H1 (cell line): ENCODE data around the gene ACAP1. TPM values are rescaled to one million over a fixed set of nuclear protein-coding genes. Genes with fewer than 3 reads are reported as not detected.

ENCODE experiments used
- CTCF ChIA-PET: fragments of 300-600 bp; sonication (Branson Sonifier 250); formaldehyde crosslinking; loops from one replicate; lab custom pipeline; 2021; ENCODE audit not compliant: partially characterized antibody; lab: Charles Lee
- POLR2A ChIA-PET: fragments of 300-600 bp; sonication (Branson Sonifier 250); formaldehyde crosslinking; loops from one replicate; lab custom pipeline; 2021; ENCODE audit warnings: inconsistent platforms; ENCODE audit not compliant: partially characterized antibody; lab: Charles Lee
- DNase-seq, 2 experiments: peaks; one replicate each; pipeline versions ENCODE4 v3.0.0 to v3.0.0-alpha.2; 2010 to 2022; ENCODE audit warnings: low spot score in 2 of 2, low read depth in 1 of 2, mixed read lengths in 1 of 2
- FAIRE-seq: peaks from 2 replicates; lab custom pipeline; 2011; peaks lifted over from hg19 to GRCh38; lab: Jason Lieb, UNC
- H2AFZ ChIP-seq: 2 replicates; pipeline ENCODE4 v1.8.1; 2012; ENCODE audit warnings: low read length, inconsistent platforms
- H2AK5ac ChIP-seq: 2 replicates; pipeline ENCODE4 v1.6.1; 2013; ENCODE audit warnings: low read depth, low read length
- H2BK120ac ChIP-seq: replicated peaks from 2 replicates; pipeline ENCODE3; 2013; ENCODE audit warnings: low read depth, low read length, inconsistent platforms
- H2BK12ac ChIP-seq: 2 replicates; pipeline ENCODE4 v1.6.1; 2013; ENCODE audit warnings: low read depth, low read length
- H2BK15ac ChIP-seq: 2 replicates; pipeline ENCODE4 v1.6.1; 2013; ENCODE audit warnings: low read length
- H2BK20ac ChIP-seq: 2 replicates; pipeline ENCODE4 v1.6.1; 2013; ENCODE audit warnings: low read length
- H2BK5ac ChIP-seq: 2 replicates; pipeline ENCODE4 v1.6.1; 2013; ENCODE audit warnings: low read depth, low read length
- H3K14ac ChIP-seq: 2 replicates; pipeline ENCODE4 v1.6.1; 2013; ENCODE audit warnings: inconsistent platforms; ENCODE audit not compliant: insufficient read length
- H3K18ac ChIP-seq: 2 replicates; pipeline ENCODE4 v1.6.1; 2013; ENCODE audit warnings: low read length; ENCODE audit errors: extremely low read depth
- H3K23ac ChIP-seq: 2 replicates; pipeline ENCODE4 v1.6.1; 2013; ENCODE audit warnings: inconsistent platforms; ENCODE audit not compliant: insufficient read length
- H3K23me2 ChIP-seq: 2 replicates; pipeline ENCODE4 v1.6.1; 2013; ENCODE audit warnings: low read depth, low read length
- H3K27ac ChIP-seq: 2 replicates; pipeline ENCODE4 v1.6.1; 2011; ENCODE audit warnings: low read depth, low read length, inconsistent platforms
- H3K27me3 ChIP-seq, 4 experiments: replicated peaks in 1 of 4; 1 replicate in 1 of 4; 2 replicates in 3 of 4; pipeline versions ENCODE4 v1.6.1 to v1.8.1; 2011 to 2013; ENCODE audit warnings: low read length in 3 of 4, mild to moderate bottlenecking in 3 of 4, inconsistent platforms in 2 of 4, mixed read lengths in 2 of 4, moderate library complexity in 1 of 4; ENCODE audit not compliant: control insufficient read depth in 3 of 4, insufficient read depth in 3 of 4; ENCODE audit errors: extremely low read depth in 1 of 4
- H3K36me3 ChIP-seq, 4 experiments: 2 replicates each; pipeline versions ENCODE4 v1.6.1 to v1.8.1; 2011 to 2013; ENCODE audit warnings: mild to moderate bottlenecking in 4 of 4, low read length in 3 of 4, moderate library complexity in 2 of 4, control low read depth in 1 of 4, inconsistent platforms in 1 of 4; ENCODE audit not compliant: insufficient read depth in 4 of 4, control insufficient read depth in 2 of 4
- H3K4ac ChIP-seq: replicated peaks from 2 replicates; pipeline ENCODE3; 2013; ENCODE audit warnings: low read length, low read depth, mixed read lengths, inconsistent platforms; ENCODE audit not compliant: insufficient read length
- H3K4me1 ChIP-seq, 4 experiments: replicated peaks in 1 of 4; 1 replicate in 1 of 4; 2 replicates in 3 of 4; pipeline versions ENCODE4 v1.6.1 to v1.8.1; 2011 to 2013; ENCODE audit warnings: low read length in 3 of 4, inconsistent platforms in 2 of 4, mixed read lengths in 1 of 4; ENCODE audit not compliant: insufficient read depth in 4 of 4, control insufficient read depth in 3 of 4
- H3K4me2 ChIP-seq, 2 experiments: 2 replicates each; pipeline versions ENCODE4 v1.6.1 to v1.8.1; 2011 to 2013; ENCODE audit warnings: low read depth in 2 of 2, low read length in 2 of 2, control low read depth in 1 of 2, inconsistent platforms in 1 of 2, mild to moderate bottlenecking in 1 of 2; ENCODE audit not compliant: insufficient read depth in 1 of 2
- H3K4me3 ChIP-seq, 4 experiments: fragments of 200-600, 300-600 bp in 1 of 4; sonication (generic), shearing (Covaris generic), sonication (Bioruptor Twin) in 1 of 4; 2 replicates each; pipeline versions ENCODE4 v1.5.1 to v1.8.1; 2011 to 2016; ENCODE audit warnings: low read length in 4 of 4, low read depth in 3 of 4, control low read depth in 2 of 4, inconsistent platforms in 2 of 4, mild to moderate bottlenecking in 2 of 4, mixed read lengths in 1 of 4, moderate library complexity in 1 of 4; ENCODE audit not compliant: insufficient read depth in 2 of 4; ENCODE audit errors: extremely low read depth in 1 of 4
- H3K56ac ChIP-seq: replicated peaks from 2 replicates; pipeline ENCODE3; 2013; ENCODE audit warnings: low read depth, mild to moderate bottlenecking, mixed read lengths, low read length, inconsistent platforms; ENCODE audit not compliant: insufficient read length
- H3K79me1 ChIP-seq: 2 replicates; pipeline ENCODE4 v1.6.1; 2013; ENCODE audit warnings: low read depth, low read length, control low read depth
- H3K79me2 ChIP-seq, 2 experiments: 2 replicates each; pipeline versions ENCODE4 v1.6.1 to v1.8.1; 2012 to 2013; ENCODE audit warnings: low read length in 2 of 2, mild to moderate bottlenecking in 2 of 2, inconsistent platforms in 1 of 2; ENCODE audit not compliant: insufficient read depth in 2 of 2, control insufficient read depth in 1 of 2
- H3K9ac ChIP-seq, 4 experiments: replicated peaks in 1 of 4; 1 replicate in 1 of 4; 2 replicates in 3 of 4; pipeline versions ENCODE4 v1.6.1 to v1.8.1; 2011 to 2013; ENCODE audit warnings: low read depth in 3 of 4, low read length in 3 of 4, control low read depth in 2 of 4, mild to moderate bottlenecking in 2 of 4, moderate library complexity in 2 of 4, inconsistent platforms in 1 of 4; ENCODE audit errors: extremely low read depth in 1 of 4
- H3K9me3 ChIP-seq, 2 experiments: 2 replicates each; pipeline versions ENCODE4 v1.6.1 to v1.8.1; 2012 to 2013; ENCODE audit warnings: mild to moderate bottlenecking in 2 of 2, moderate library complexity in 2 of 2, control low read depth in 1 of 2, inconsistent platforms in 1 of 2, low read depth in 1 of 2, low read length in 1 of 2, mixed read lengths in 1 of 2; ENCODE audit not compliant: insufficient read depth in 2 of 2
- H4K20me1 ChIP-seq, 2 experiments: replicated peaks in 1 of 2; 2 replicates each; pipeline versions ENCODE3 to v1.8.1; 2011 to 2013; ENCODE audit warnings: inconsistent platforms in 2 of 2, low read length in 2 of 2, mild to moderate bottlenecking in 1 of 2; ENCODE audit not compliant: insufficient read depth in 2 of 2, control insufficient read depth in 1 of 2
- H4K5ac ChIP-seq: 2 replicates; pipeline ENCODE4 v1.6.1; 2013; ENCODE audit warnings: low read length, low read depth, mixed read lengths, inconsistent platforms; ENCODE audit not compliant: insufficient read length
- H4K8ac ChIP-seq: 2 replicates; pipeline ENCODE4 v1.8.0; 2013; ENCODE audit warnings: mild to moderate bottlenecking, moderate library complexity, low read length, inconsistent platforms; ENCODE audit not compliant: insufficient read depth; ENCODE audit errors: extremely low read depth
- H4K91ac ChIP-seq: replicated peaks from 2 replicates; pipeline ENCODE3; 2013; ENCODE audit warnings: low read length, mixed read lengths, inconsistent platforms; ENCODE audit not compliant: insufficient read length
- BCL11A ChIP-seq, 2 experiments: IDR thresholded peaks; one replicate each; pipeline ENCODE4 v1.6.1; 2011; ENCODE audit warnings: low read depth in 2 of 2, low read length in 2 of 2, mild to moderate bottlenecking in 2 of 2
- CREB1 ChIP-seq: IDR thresholded peaks from 2 replicates; pipeline ENCODE4 v1.6.1; 2012; ENCODE audit warnings: inconsistent platforms
- EGR1 ChIP-seq: IDR thresholded peaks from 2 replicates; pipeline ENCODE4 v1.6.1; 2011; ENCODE audit warnings: low read depth, low read length, borderline replicate concordance
- KDM1A ChIP-seq: fragments of 200-600, 300-600 bp; sonication (generic); IDR thresholded peaks from 2 replicates; pipeline ENCODE4 v1.7.1; 2016; ENCODE audit warnings: mild to moderate bottlenecking, low read length, borderline replicate concordance
- MAFK ChIP-seq: IDR thresholded peaks from 2 replicates; pipeline ENCODE4 v1.6.1; 2012; ENCODE audit warnings: low read depth, mild to moderate bottlenecking, improper control_type of control experiment, low read length
- PHF8 ChIP-seq: fragments of 200-600 bp; sonication (generic); conservative IDR thresholded peaks from 2 replicates; pipeline ENCODE4 v1.7.1; 2012; ENCODE audit warnings: low read depth, mild to moderate bottlenecking, inconsistent platforms, low read length, moderate library complexity
- POLR2A ChIP-seq, 2 experiments: IDR thresholded peaks; 1 replicate in 1 of 2; 2 replicates in 1 of 2; pipeline ENCODE4 v1.6.1; 2011; ENCODE audit warnings: low read depth in 2 of 2, low read length in 2 of 2, mild to moderate bottlenecking in 2 of 2; ENCODE audit errors: control extremely low read depth in 1 of 2
- RNF2 ChIP-seq: fragments of 200-900, 300-1000 bp; sonication (generic); IDR thresholded peaks from 2 replicates; pipeline ENCODE4 v1.7.1; 2016; ENCODE audit warnings: borderline replicate concordance, low read depth, mild to moderate bottlenecking, antibody characterized with exemption, low read length; ENCODE audit not compliant: poor library complexity, severe bottlenecking; ENCODE audit errors: missing control alignments
- SIN3A ChIP-seq, 2 experiments: IDR thresholded peaks in 1 of 2; conservative IDR thresholded peaks in 1 of 2; 2 replicates each; pipeline ENCODE4 v1.6.1; 2011 to 2012; ENCODE audit warnings: low read length in 2 of 2, improper control_type of control experiment in 1 of 2, low read depth in 1 of 2, mild to moderate bottlenecking in 1 of 2
- SIRT6 ChIP-seq: IDR thresholded peaks from one replicate; pipeline ENCODE4 v1.7.1; 2012; ENCODE audit warnings: low read length, inconsistent platforms
- SIX5 ChIP-seq: IDR thresholded peaks from 2 replicates; pipeline ENCODE4 v1.6.1; 2011; ENCODE audit warnings: mild to moderate bottlenecking, low read depth, low read length
- TCF12 ChIP-seq: IDR thresholded peaks from 2 replicates; pipeline ENCODE4 v1.6.1; 2011; ENCODE audit warnings: low read depth, mild to moderate bottlenecking, low read length
- TEAD4 ChIP-seq: IDR thresholded peaks from 2 replicates; pipeline ENCODE4 v1.6.1; 2012; ENCODE audit warnings: low read depth, low read length, inconsistent platforms, mixed read lengths
- WGBS, 2 experiments: shearing (Covaris generic) in 1 of 2; methylation state at CpG; one replicate each; pipeline versions ENCODE4 v1.1.6 to v1.1.7; 2013 to 2015; ENCODE audit warnings: low lambda C conversion rate in 2 of 2, mixed read lengths in 2 of 2, inconsistent platforms in 1 of 2, low coverage in 1 of 2, missing lambda C conversion rate in 1 of 2; ENCODE audit not compliant: insufficient replicate concordance in 2 of 2, insufficient coverage in 1 of 2, insufficient read length in 1 of 2; ENCODE audit errors: extremely low coverage in 1 of 2, missing lambda C conversion rate in 1 of 2; 5-methylcytosine and 5-hydroxymethylcytosine counted together
- polyA plus RNA-seq, 7 experiments: library from polyadenylated mRNA; depleted of rRNA in 3 of 7; stranded (reverse) in 5 of 7; unstranded in 2 of 7; fragments of >200 nt in 5 of 7; fragments of 200-250 nt in 2 of 7; gene quantifications; 1 replicate in 5 of 7; 2 replicates in 1 of 7; 4 replicates in 1 of 7; pipeline versions ENCODE4 v1.2.1 to v1.2.3, GENCODE V29; 2011 to 2013; ENCODE audit warnings: missing spikeins in 2 of 7, mixed read lengths in 2 of 7
- total RNA-seq: library from RNA; stranded (reverse); fragmentation: NEBNext Ultra II Directional; extraction: Animal tissue kit (Norgen Biotek cat#: 25700); gene quantifications from 2 replicates; pipeline ENCODE4 v1.2.1, GENCODE V29; 2021

The ACAP1 gene
- total and polyA plus RNA-seq, 2 of the 8 experiments (the other 6 are each of a cell fraction or from before 2014, with no cell fraction given), result 11.9 to 45.1 TPM

DNA sequence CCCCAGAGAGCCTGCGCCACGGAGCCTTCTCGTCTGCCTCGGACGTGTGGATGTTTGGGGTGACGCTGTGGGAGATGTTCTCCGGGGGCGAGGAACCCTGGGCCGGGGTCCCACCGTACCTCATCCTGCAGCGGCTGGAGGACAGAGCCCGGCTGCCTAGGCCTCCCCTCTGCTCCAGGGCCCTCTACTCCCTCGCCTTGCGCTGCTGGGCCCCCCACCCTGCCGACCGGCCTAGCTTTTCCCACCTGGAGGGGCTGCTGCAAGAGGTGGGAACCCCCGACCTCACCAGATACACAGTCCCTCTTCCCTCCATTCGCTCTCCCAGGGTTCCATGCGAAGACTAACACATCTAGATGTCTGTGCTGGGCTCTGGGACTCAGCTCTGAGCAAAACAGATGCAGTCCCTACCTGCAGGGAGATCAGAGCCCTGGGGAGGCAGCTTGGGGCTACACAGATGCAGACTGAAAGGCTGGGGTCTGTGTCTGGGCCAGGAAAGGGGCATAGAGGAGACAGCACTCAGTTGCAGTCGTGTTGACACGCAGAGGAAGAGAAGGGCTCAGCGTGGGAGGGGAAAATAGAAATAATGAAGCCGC, 48.3 kb downstream of the ACAP1 start:
- H3K27me3 ChIP-seq, result peaks cover 0 to 39% (median 29%) of the 10 kb centered on the region in 4 experiments; a peak in 6 of 7 replicates
- no peak for TF ChIP-seq POLR2A (IDR thresholded peaks at IDR 0.05; ENCODE audit: control extremely low read depth in 1 of 2, low read depth in 2 of 2, low read length in 2 of 2)
- no peak for TF ChIP-seq PHF8
- TF ChIP-seq CREB1, result no peak
- no peak for TF ChIP-seq TEAD4
- TF ChIP-seq RNF2, result no peak
- no peak for TF ChIP-seq MAFK
- TF ChIP-seq EGR1, result no peak
- TF ChIP-seq SIX5, result no peak
- TF ChIP-seq SIN3A (conservative IDR thresholded peaks at IDR 0.05 in 1 of 2, IDR thresholded peaks at IDR 0.05 in 1 of 2; ENCODE audit: low read depth in 1 of 2, low read length in 2 of 2), result no peak
- no peak for TF ChIP-seq TCF12
- TF ChIP-seq BCL11A (IDR thresholded peaks at IDR 0.05; ENCODE audit: low read depth in 2 of 2, low read length in 2 of 2), result no peak
- TF ChIP-seq SIRT6, result no peak
- TF ChIP-seq KDM1A, result no peak

More for the DNA sequence above, 48.3 kb downstream of the ACAP1 start:
- 42% methylated on average over 23 of the region's 23 CpGs; no CpG with 5 or more reads in 1 of the 2 experiments for WGBS, 2 experiments
- no peak overlapping the region for H2BK12ac ChIP-seq
- H3K9me3 ChIP-seq, result peaks cover 0 to 2% of the 10 kb centered on the region in 2 experiments; a peak in 1 of 4 replicates
- no peak overlapping the region for H3K27ac ChIP-seq
- no peak overlapping the region for H3K4ac ChIP-seq
- H3K79me2 ChIP-seq, result no peaks in the 10 kb centered on the region
- FAIRE-seq (no peak), DNase-seq (no peak)
- no peak overlapping the region for H3K23ac ChIP-seq
- no peak overlapping the region for H4K8ac ChIP-seq
- POLR2A ChIA-PET, result interaction anchor here (0.6 to 3.7 kb wide), 12 partner anchors 9 to 228 kb away, joined by 3 to 16 read pairs (median 4); partner anchors contain the start of genes PLSCR3, TMEM95 and ZBTB4
- peaks cover 0 to 13% (median 2%) of the 10 kb centered on the region in 4 experiments; a peak in 5 of 8 replicates for H3K36me3 ChIP-seq
- H2BK20ac ChIP-seq, result no peak overlapping the region
- no peak overlapping the region for H2BK15ac ChIP-seq
- CTCF ChIA-PET, result interaction anchor here (0.7 to 4.0 kb wide), 9 partner anchors 9 to 176 kb away, joined by 3 to 21 read pairs (median 6); partner anchors contain the start of genes PLSCR3 and TMEM95
- no peak overlapping the region; the same call in 1 of the 2 replicates for H3K18ac ChIP-seq
- H2AK5ac ChIP-seq, result no peak overlapping the region
- H3K23me2 ChIP-seq, result peaks cover 12% of the 10 kb centered on the region; the same call in 1 of the 2 replicates
- peaks cover 3% of the 10 kb centered on the region; the same call in 1 of the 2 replicates for H3K79me1 ChIP-seq
- peak overlapping the region in 2 of 4 experiments; percentile 46 to 66; a peak in 5 of 7 replicates for H3K9ac ChIP-seq
- peaks cover 0 to 17% (median 10%) of the 10 kb centered on the region in 4 experiments; a peak in 6 of 7 replicates for H3K4me1 ChIP-seq
- H3K56ac ChIP-seq, result no peak overlapping the region
- H2BK5ac ChIP-seq, result no peak overlapping the region
- H3K4me2 ChIP-seq, result peak overlapping the region; percentile 78
- no peak overlapping the region for H4K91ac ChIP-seq
- H4K20me1 ChIP-seq, result peaks cover 2 to 10% of the 10 kb centered on the region in 2 experiments
- H3K4me3 ChIP-seq, result peak overlapping the region; percentile 36 to 60 (median 46)
- H3K14ac ChIP-seq, result no peak overlapping the region
- no peak overlapping the region for H2BK120ac ChIP-seq
- no peak overlapping the region for H4K5ac ChIP-seq
- no peak overlapping the region for H2AFZ ChIP-seq
